VCaP (cell line): ENCODE data around the gene QSOX2.

Experiments used
- H3K27ac ChIP-seq: fragments of 450-650 bp; 2 replicates; pipeline ENCODE4 v1.5.1; 2017
- CTCF ChIP-seq: fragments of 450-650 bp; conservative IDR thresholded peaks from 2 replicates; pipeline ENCODE4 v1.5.1; 2017; ENCODE audit warnings: mild to moderate bottlenecking, moderate library complexity

Gene QSOX2

DNA sequence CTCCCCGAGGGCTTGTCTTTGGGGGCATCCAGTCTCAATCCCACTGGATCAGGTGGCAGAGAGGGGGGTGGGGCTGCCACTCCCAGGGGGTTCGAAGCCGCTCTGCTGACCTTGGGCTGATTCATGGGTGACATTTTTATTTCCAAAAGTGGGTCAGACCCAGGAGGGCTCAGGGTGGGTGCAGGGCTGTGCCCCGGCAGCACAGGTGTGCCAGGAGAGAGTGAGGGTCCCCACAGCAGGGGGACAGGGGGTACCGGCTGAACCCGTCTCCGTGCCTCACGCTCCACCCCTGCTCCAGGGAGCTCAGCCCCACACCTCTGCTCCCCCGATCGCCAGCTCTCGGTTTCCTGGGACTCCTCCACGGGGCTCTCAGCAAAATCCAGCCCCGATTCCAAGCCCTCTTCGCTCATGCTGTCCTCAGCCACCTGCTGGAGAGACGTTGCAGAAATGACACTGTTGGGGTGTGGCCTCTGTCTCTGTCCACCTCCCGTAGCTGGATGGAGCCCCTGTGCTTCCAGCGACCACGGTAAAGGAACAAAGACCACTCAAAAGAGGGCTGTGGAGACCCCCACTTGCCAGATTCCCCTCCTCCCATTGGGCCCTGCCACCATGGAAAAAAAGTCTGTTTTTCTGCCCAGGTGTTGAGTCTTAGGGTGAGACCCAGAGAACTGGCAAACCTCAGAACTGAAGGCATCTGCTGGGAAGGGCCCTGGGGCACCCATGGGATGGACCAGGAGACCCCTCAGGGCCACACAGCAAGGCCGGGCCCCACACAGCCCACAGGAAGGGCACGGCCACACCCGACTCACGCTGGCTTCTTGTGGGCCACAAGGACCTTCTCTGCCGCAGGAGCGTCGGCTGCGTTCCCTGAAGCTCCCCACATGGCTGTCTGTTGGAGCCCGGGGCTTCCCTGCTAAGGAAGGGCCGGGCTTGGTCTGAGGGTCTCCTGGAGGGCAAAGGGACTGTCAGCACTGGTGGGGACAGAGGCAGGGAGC is 10.6 kb upstream of the QSOX2 start:
- TF ChIP-seq CTCF = peak; percentile 62
- no peak overlapping the region for H3K27ac ChIP-seq

GRCh38 chr9:136255166-136255538 is 9.5 kb upstream of the QSOX2 start:
- TF ChIP-seq CTCF = no peak
- no peak overlapping the region for H3K27ac ChIP-seq

DNA sequence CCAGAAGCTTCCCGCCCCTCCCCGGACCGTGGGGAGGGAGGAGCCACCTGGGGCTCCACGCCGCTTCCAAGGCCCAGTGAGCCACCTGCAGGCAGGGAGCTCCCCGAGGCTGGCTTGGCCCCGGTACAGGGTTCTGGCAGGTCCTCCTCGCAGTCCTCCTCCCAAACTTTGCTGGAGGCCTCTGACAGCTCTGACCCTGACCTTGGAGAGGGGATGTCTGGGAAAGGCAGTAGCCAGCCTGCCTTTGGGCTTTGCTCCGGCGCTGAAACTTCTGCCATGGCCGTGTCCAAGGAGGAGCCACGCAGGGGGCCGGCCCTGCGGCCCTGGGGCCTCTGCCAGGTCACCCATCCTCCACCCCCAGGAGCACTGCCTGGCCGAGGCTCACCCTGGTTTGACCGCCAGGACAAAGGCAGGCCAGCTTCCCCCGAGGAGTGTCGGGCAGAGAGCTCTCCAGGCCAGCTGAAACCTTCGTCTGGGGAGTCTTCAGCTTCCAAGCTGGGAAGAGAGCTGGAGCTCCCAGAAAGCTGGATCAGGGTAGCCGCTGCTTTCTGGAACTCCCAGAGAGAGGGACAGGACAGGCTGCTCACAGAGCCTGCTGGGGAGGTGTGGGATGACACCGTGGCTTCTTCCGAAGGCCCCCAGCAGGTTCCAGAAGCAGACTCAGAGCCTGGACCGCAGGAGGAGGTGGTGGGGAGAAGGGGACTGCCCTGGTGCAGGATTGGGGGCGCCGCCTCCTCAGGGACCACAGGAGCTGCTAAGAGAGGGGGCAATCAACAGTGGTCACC is 9.0 kb upstream of the QSOX2 start:
- H3K27ac ChIP-seq = no peak overlapping the region
- TF ChIP-seq CTCF = no peak

DNA sequence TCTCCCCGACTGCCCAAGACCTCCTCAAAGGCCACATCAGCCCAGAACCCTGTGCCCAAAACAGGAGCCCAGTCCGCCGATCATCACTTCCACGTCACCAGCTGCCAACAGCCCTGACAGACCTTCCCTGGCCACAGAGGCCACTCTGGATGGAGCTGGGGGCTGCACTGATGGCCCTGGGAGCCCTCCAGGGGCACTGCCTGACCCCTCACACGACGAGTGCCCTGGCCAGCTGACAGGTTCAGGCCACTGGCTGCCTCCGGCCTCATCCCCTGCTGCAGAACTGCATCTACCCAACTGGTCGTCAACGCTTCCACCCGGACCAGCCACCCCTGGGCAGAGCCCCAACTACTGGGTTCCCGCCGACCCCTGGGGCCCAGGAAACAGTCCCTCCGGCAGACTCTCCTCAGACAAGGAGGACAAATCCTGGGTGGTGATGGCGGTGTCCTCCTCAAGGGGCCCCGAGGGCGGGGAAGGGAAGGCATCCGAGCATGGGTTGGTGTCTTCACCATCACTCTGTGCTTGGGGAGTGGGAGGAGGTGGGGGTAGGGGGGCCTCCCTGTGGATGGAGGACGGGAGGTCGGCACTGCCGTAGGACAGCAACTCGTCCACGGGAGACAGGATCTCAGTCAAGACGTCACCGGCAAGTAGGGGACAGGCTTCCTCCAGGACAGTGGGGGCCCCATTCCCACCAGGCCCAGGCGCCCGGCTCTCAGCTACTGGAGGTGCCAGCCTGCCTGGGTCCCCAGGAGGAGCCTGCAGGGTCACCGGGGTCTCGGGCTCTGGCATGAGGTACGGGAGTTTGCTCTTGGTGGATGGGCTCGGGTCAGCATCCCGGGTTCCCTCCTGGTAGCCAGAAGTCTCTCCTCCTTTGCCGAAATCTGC is 7.9 kb upstream of the QSOX2 start:
- no peak for TF ChIP-seq CTCF
- no peak overlapping the region for H3K27ac ChIP-seq

DNA sequence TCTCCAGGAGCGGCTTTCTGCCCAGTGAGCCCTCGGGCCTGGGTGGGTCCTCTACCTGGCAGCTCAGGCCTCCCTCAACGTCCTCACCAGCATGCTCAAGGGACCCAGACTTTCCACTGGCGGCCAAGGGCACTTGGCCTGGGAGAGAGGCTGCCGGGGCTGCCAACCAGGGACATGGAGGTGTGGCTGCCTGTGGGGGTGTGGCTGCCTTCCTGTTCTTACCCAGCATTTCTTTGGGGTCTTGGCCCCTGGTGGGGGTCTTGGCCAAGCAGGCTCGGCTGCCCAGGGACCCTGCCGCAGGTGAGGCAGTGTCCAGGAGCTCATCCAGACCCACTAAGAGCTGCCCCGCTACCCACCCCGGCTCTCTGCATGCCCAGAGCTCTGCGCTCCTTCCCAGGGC is 7.2 kb upstream of the QSOX2 start:
- no peak overlapping the region for H3K27ac ChIP-seq
- no peak for TF ChIP-seq CTCF

GRCh38 chr9:136252281-136252680 is 6.7 kb upstream of the QSOX2 start:
- H3K27ac ChIP-seq = no peak overlapping the region
- TF ChIP-seq CTCF = no peak
